A549 treated with GW870086 at 1 μM for 4 hours (cell line): Measurements from ENCODE around the gene GLYR1. TPM values are rescaled to one million over a fixed set of nuclear protein-coding genes. Genes with fewer than 3 reads are reported as not detected.

Source experiments
- total RNA-seq: library from RNA; stranded (reverse); fragments of 200-300 nt; extraction: Qiagen RNA extraction; gene quantifications from 5 replicates; pipeline ENCODE4 v1.2.3, GENCODE V29; 2022; ENCODE audit warnings: low read depth

GLYR1 gene
- 38.5 to 42.8 TPM (median 41.0 TPM) in 5 replicates for total RNA-seq

DNA sequence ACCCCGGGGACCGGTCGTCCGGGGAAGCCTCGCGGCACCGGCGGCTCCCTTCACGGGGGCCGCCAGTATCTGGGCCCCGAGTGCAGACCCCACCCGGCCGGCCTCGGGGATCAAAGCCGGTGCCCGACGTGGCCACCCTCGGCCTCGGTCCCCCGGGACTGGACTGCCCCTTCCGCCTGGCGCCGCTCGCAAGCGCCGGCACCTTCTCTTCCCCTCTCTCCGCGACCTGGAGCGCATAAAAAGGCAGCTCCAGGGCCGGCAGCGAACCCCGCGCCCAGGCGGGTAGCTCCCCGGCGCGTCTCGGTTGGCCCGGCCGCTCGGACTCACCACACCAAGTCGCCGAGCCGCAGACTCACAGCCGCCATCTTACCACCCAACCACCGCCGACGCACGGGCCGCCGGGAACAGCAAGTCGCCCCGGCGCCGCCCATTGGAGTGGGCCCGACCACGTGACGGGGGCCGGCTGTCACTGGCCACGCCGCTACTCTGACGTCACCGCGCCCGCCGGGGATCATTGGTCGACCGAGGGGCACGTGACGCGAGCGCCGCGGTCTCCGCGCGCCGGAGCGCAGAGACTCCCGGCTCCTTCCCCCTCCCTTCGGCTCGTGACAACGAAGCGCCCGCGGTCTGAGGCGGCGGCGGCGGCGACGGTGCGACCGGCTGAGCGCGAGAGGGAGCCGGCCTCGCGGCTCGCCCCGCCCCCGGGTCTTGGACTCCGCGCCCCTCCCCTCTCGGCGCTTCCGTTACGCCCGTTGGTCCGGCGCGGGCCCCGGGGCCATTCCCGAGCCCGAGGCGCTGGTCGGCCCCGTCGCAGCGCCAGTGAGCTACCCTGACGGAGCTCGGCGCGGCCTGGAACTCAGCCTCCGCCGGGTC, at the start of gene GLYR1, which contains the start of gene UBN1:
Gene GLYR1 (minus strand): TSS at position 388 of the 873 bp plus-strand sequence. CDS start 23 bp downstream, at position 365.
Gene UBN1 (plus strand): TSS at position 581 of the 873 bp plus-strand sequence. CDS start 5,437 bp downstream, outside the sequence.

GRCh38 chr16:4801962-4802658, 45.0 kb downstream of the GLYR1 start, which contains the start of gene ROGDI:
ROGDI (minus strand) TSS chr16:4802633; CDS start chr16:4802571, 62 bp downstream.

DNA sequence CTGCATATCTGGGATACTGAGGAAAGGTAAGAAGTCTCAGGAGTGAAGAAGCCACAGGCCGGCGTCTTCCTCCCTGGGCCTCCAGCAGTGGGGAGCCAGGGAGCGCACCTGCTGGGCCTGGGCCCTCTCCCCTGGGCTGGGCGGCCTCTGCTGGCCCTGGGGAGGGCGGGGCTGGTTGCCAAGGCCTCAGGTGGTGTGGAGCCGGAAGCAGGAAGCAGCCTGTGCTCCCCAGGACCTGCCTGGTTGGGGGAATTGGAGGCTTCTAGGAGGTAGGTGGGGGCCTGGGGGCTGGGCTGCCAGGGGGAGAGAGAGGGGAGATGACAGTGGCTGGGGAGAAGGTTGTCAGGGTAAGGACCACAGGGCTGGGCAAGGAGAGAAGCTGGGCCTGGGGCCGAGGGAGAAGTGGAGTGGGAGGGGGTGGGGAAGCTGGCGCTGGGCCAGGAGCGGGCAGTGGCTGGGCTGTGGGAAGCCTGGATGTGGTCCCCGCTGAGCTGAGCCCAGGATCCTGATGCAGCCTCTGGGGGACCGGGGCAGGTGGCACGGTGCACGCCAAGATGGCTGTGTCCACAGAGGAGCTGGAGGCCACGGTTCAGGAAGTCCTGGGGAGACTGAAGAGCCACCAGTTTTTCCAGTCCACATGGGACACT, 51.8 kb downstream of the GLYR1 start, which contains the start of gene SMIM22:
Gene SMIM22 (plus strand): TSS at position 189 of the 647 bp plus-strand sequence. CDS start 366 bp downstream, at position 555.

DNA sequence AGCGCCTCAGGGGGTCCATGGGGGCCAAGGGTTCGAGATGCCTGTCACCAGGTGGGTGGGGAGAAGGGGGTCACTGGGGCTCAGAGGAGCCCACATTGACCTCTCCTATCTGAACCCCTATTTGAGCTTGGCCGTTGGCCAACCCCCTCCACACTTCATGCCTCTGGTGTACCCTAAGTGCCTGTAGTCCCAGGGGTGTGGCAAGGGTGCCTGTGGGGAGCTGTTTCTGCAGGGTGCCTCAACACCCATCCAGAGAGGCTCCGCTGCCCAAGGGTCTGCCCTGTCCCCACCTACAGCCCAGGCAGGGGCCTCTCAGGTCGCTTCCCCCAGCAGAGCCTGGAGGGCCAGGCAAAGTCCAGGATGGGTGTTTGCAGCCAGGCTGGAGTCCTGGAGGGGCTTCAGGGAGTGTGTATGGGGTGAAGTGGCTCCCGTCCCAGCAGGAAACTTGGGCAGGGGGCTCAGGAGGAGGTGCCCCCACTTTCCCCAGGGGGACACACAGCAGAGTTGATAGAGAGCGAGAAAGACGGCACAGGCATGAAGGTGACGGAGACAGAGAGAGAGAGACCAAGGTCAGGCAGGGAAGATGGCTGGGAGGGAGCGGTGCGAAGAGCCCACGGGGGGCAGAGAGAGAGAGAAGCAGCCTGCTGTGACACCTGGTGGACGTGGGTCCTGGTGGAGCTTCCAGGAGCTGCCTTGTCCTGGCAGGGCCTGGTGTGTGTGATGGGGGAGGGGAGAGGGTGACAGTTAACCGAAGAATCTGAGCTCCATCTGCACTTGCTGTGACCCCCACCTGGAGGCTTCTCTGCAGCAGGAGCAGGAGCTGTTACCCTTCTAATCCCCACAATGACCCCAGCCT, 59.2 kb downstream of the GLYR1 start, which contains the start of gene SEPTIN12:
Gene SEPTIN12 (minus strand): TSS at position 719 of the 856 bp plus-strand sequence. CDS start 700 bp downstream, at position 19.

GRCh38 chr16:4766875-4767628, 80.0 kb downstream of the GLYR1 start, which contains the start of gene ZNF500:
ZNF500 (minus strand) TSS chr16:4767162; CDS start chr16:4765978, 1,184 bp downstream.

Other genes starting within 250 kb of the GLYR1 start
- 36.8 to 53.9 TPM (median 52.1 TPM) in 5 replicates for gene UBALD1, start 232.4 kb downstream of the GLYR1 start, total RNA-seq
- gene MGRN1, start 222.5 kb downstream of the GLYR1 start, total RNA-seq = 34.9 to 42.2 TPM (median 40.5 TPM) in 5 replicates
- gene NUDT16L1, start 153.7 kb downstream of the GLYR1 start, total RNA-seq = 18.8 to 26.1 TPM (median 23.5 TPM) in 5 replicates
- gene ANKS3, start 113.0 kb downstream of the GLYR1 start, total RNA-seq = 20.5 to 25.7 TPM (median 25.2 TPM) in 5 replicates
- gene DNAAF8, start 112.8 kb downstream of the GLYR1 start, total RNA-seq = 0.75 to 1.1 TPM (median 0.79 TPM) in 5 replicates
- gene ZNF500, start 80.1 kb downstream of the GLYR1 start, total RNA-seq = 7.6 to 10.6 TPM (median 8.7 TPM) in 5 replicates
- gene SEPTIN12, start 58.9 kb downstream of the GLYR1 start, total RNA-seq = not detected in 5 replicates
- gene SMIM22, start 51.9 kb downstream of the GLYR1 start, total RNA-seq = not detected in 5 replicates
- 10.4 to 16.1 TPM (median 15.1 TPM) in 5 replicates for gene ROGDI, start 44.7 kb downstream of the GLYR1 start, total RNA-seq
- 25.3 to 29.0 TPM (median 27.8 TPM) in 5 replicates for gene UBN1, start 193 bp upstream of the GLYR1 start, total RNA-seq
- 4.5 to 6.1 TPM (median 5.4 TPM) in 5 replicates for gene PPL, start 89.9 kb upstream of the GLYR1 start, total RNA-seq
- 0.03 to 0.09 TPM (median 0.05 TPM) in 3 of 5 replicates, not detected in the others for gene SEC14L5, start 111.0 kb upstream of the GLYR1 start, total RNA-seq
- gene NAGPA, start 186.6 kb upstream of the GLYR1 start, total RNA-seq = 14.6 to 19.4 TPM (median 18.6 TPM) in 5 replicates
- not detected in 5 replicates for gene C16orf89, start 218.7 kb upstream of the GLYR1 start, total RNA-seq
- 33.4 to 40.4 TPM (median 37.8 TPM) in 5 replicates for gene ALG1, start 224.6 kb upstream of the GLYR1 start, total RNA-seq